ENCODE measurements around the gene SMIM23.
"Not testable (repeated sequence)": the region's sequence is repeated elsewhere in the genome, so short reads cannot be mapped to it uniquely, and the experiment has no call there.

Gene SMIM23

DNA sequence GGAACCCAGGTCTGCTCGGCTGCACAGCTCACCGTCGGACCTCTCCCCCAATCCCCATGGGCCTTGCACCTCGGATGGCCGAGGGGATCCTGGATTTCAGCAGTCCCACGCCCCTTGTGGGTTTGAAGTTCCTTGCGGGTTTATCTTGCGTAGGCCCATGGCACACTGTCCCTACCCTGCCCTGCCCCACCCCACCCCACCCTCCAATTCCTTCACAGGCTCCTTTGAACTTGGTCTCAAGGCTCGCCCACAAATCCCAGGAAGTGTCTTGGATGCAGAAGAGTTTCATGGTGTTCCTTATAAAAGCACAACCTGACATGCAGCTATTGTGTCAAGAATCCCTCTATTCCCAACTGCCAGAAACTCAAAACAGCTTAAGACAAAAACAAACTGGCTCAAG, 11.2 kb upstream of the SMIM23 start:
- no peak for DNase-seq

DNA sequence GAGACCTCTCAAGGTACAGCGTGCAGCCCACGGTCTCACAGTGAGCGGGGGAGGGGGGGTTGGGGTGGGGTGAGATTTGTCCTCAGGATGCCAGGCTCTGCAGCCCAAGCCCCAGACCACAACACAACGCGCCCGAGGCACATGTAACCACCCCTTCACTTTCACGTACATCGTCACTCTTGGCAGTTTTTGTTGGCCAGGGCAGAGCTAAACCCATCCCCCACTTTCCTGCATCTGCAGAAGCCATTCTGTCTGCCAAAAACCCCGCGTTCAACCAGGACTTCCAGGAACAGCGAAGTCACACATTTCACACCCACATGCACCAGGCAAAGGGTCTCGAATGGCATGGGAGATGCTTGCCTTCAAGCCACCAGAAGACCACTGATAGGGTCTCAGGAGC, 9.4 kb upstream of the SMIM23 start:
- DNase-seq = no peak

GRCh38 chr5:171776770-171777759, 8.6 kb upstream of the SMIM23 start:
- no peak for DNase-seq

- DNase-seq = not testable (repeated sequence)
Measured at GRCh38 chr5:171781744-171782143, 3.9 kb upstream of the SMIM23 start.

DNA sequence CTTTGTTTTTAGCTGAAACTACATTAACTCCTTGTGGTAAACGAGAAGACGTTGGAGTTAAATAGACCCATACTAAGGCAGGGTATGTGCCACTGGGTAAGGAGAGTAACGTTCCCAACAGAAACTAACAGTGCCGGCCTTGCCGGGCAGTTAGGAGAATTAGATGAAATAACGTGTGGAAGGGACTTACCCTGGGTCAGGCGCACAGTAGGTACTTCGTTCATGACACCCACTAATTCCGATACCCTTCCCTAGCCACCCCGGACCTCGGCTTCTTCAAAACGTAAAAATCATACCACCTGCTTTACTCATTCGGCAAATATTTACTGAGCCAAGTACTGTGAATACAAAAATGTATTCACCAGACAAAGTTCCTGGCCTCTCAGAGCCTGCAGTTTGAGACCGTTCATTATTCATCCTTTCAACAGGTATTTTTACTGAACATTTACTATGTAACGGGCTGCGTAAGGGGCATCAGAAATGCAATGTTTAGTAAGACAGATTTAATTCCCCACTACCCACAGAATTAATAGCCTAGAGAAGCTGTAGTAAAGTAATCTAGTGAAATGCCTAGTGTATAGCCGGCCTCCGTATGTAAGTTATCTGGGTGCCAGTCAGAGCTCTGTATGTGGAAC, 3.2 kb upstream of the SMIM23 start:
- no peak for DNase-seq

DNA sequence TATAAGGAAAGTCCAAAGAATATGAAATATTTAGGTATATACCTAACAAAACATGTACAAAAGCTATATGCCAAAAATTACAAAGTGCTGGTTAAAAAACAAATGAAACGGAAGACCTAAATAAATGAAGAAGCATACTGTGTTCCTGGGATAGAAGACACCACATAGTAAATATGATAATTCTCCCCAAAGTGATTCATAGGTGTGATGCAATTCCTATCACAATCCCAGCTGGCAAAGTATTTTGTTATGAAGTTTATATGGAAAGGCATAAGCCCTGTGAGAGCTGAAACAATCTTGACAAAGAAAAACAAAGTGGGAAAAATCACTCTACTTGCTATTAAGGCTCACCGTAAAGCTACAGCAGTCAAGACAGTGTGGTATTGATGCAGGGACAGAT, 2.6 kb upstream of the SMIM23 start:
- no peak for DNase-seq

- no peak for DNase-seq
Measured at GRCh38 chr5:171789353-171789752, 3.7 kb downstream of the SMIM23 start.

GRCh38 chr5:171790408-171790807, 4.8 kb downstream of the SMIM23 start:
- no peak for DNase-seq

GRCh38 chr5:171794470-171794960, 8.9 kb downstream of the SMIM23 start:
- DNase-seq = no peak

DNA sequence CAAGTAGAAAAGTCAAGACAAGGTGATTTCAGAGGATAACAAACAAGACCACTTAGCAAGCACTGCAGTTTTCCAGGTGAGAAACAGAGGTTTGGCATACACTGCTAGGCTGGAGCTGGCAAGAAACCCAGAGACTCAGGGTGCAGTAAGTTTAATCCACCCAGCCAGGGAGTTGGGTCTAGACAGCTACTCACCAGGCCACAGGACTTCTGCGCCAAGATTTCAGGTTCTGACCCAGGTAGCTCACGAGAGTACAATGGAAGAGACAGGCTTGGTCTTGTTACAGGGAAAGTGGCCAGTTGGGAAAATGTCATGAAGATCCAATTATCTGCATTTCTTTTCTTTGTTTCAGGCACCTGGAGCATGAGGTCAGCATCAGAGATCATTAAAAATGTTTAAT, 9.8 kb downstream of the SMIM23 start:
- no peak for DNase-seq

GRCh38 chr5:171796436-171796835, 10.8 kb downstream of the SMIM23 start:
- no peak for DNase-seq

DNA sequence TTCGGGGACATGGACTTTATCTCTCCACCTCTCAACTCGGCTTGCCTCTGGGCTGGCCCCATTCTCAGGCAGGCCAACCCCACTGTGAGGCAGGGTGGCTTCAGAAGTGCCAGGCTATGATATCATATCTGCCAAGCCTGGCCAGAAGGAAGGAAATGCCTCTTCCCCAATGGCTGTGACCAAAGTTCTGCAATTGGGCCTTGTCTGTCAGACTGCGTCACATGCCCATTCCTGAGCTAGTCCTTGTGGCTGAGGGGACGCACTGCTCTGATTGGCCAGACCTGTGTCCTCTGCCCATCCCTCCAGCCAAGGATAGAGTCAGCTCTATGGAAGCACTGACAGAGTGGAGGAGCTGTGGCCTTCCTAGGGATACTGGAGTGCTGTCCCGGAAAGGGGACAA, 11.9 kb downstream of the SMIM23 start:
- DNase-seq = no peak

- no peak for DNase-seq
Measured at GRCh38 chr5:171798418-171798817, 12.8 kb downstream of the SMIM23 start.

- no peak for DNase-seq
Measured at GRCh38 chr5:171801839-171802238, 16.2 kb downstream of the SMIM23 start.

GRCh38 chr5:171805746-171806145, 20.1 kb downstream of the SMIM23 start:
- DNase-seq = no peak

- no peak for DNase-seq
Measured at GRCh38 chr5:171806976-171807747, 21.5 kb downstream of the SMIM23 start.

- no peak for DNase-seq
Measured at GRCh38 chr5:171808453-171808852, 22.8 kb downstream of the SMIM23 start.

DNA sequence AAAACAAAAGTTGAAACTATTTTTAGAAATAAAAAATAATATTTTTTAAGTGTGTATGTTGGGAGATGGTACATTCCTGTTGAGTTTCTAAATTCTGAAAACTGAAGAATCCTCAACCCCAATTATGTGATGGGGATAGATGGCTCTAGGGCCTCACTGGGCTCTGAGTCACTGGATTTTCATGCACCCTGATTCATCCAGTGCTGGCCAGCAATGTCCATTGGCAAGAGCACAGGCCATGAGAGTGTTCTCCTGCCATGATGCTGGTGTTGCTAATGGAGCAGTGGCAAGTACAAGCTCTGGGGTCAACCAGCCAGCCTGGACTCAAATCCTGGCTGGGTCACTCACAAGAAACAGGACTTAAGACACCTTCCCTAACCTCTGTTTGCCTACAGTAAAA, 23.3 kb downstream of the SMIM23 start:
- no peak for DNase-seq

DNA sequence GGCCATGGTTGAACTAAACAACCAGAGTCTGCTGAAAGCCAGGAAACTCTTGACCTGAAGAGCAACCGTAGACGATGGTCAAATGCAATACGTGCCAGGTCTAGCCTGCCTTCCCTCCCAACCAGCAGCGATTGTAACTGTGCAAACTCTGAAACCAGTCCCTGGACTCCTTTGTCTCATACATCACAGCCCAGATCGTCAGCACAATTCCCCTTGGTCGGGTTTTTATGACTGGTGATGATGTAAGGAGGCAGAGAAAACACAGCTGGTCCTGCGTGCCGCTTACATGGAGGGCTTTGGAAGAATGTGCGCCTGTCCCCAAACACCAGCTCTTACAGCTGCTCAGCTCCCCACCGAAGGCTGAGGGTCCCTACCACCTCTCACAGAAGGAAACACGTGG, 24.6 kb downstream of the SMIM23 start:
- no peak for DNase-seq

DNA sequence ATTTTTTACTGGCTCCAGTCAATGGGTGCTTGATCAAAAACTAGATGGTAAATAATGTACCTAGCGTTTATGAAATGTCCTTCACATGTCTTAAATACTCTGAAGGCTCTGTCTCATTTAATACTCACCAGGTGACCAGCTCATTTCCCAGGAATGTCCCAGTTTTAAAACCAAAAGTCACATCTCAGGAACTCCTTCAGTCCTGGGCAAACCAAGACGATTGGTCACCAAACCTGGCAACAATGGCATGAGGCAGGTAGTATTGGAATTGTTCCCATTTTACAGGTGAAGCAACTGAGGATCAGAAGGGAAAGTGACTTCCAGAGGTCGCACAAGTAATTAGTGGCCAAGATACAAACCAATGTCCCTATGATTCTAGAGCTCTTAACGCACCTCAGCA, 27.7 kb downstream of the SMIM23 start:
- DNase-seq = no peak

- no peak for DNase-seq
Measured at GRCh38 chr5:171813813-171814490, 28.3 kb downstream of the SMIM23 start.

- DNase-seq = no peak
Measured at GRCh38 chr5:171816666-171817065, 31.0 kb downstream of the SMIM23 start.

DNA sequence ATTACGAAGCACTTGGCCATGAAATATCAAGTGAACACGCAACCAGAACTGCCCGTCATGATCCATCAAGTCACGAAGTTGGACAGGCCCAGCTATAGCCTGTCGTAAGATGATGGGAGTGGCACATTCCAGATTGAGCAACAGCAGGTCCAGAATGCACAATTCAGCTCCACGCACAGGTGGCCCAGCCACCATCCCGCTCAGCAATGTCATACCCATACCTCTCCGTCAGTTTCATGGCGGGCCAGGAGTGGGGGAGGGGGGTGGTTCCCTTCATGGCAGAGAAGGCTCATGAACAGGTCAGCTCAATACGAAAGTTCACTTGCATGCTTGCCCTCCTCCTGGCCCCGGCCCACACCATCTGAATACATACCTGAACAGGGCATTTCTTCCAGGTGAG, 34.9 kb downstream of the SMIM23 start:
- no peak for DNase-seq

All from activated CD4-positive, alpha-beta T cell treated with anti-CD3 and anti-CD28 coated beads, Interleukin-2, amount 50 U/mL, for 16 hours (primary cell).